Uterus (tissue), 2 donors: ENCODE results near the gene HSPG2.

ENCODE experiments used
- CTCF ChIP-seq, 4 experiments: fragments of 200-600 bp in 2 of 4; fragments of 450-650 bp in 2 of 4; sonication (generic) in 2 of 4; IDR thresholded peaks; one replicate each; pipeline ENCODE4 v1.5.1; 2016 to 2019; ENCODE audit warnings: antibody characterized with exemption in 4 of 4, mild to moderate bottlenecking in 2 of 4, moderate library complexity in 1 of 4
- POLR2A ChIP-seq, 2 donors: fragments of 450-650 bp; IDR thresholded peaks; one replicate each; pipeline ENCODE4 v1.6.1; 2016; ENCODE audit warnings: antibody characterized with exemption in 2 of 2, mild to moderate bottlenecking in 1 of 2, moderate library complexity in 1 of 2

DNA sequence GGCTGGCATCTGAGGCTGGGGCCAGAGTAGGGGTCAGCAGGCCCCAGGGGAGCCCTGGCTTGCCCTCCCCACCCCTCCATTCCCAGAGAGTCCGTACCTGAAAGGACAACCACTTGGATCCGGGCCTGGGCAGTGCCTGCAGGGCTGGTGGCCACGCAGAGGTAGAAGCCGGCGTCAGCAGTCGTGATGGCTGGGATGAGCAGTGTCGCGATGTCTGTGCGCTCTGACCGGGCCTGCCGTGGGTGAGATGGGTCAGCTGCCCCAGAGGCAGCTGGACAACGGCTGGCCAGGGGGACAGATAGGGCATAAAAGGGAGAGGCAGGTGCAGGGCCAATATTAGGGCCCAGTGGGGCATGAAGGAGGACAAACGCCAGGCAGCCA is 82.4 kb downstream of the HSPG2 start:
- no peak for TF ChIP-seq CTCF (IDR thresholded peaks at IDR 0.05)
- TF ChIP-seq POLR2A (IDR thresholded peaks at IDR 0.05): no peak
